Measurements from ENCODE around the gene NDUFV1.

- TF ChIP-seq CTCF (conservative IDR thresholded peaks at IDR 0.05; ENCODE audit: low read depth, low read length) (no peak), POLR2A (IDR thresholded peaks at IDR 0.05; ENCODE audit: low read depth, low read length) (no peak), FOS (IDR thresholded peaks at IDR 0.05; ENCODE audit: low read depth, low read length) (no peak), SMC3 (IDR thresholded peaks at IDR 0.05; ENCODE audit: low read depth, low read length) (no peak), RAD21 (IDR thresholded peaks at IDR 0.05; ENCODE audit: low read length) (no peak), RCOR1 (IDR thresholded peaks at IDR 0.05; ENCODE audit: insufficient replicate concordance, low read length) (no peak), NFE2L2 (IDR thresholded peaks at IDR 0.05; ENCODE audit: low read depth, low read length) (no peak), RFX5 (IDR thresholded peaks at IDR 0.05; ENCODE audit: low read depth, low read length) (no peak), MXI1 (IDR thresholded peaks at IDR 0.05; ENCODE audit: borderline replicate concordance, low read depth, low read length) (no peak)
Observed at GRCh38 chr11:67636962-67637361, 30.2 kb downstream of the NDUFV1 start.
